T1000 (cell line): ENCODE measurements around the gene ADO.
A peak's percentile ranks its signal among the peaks of the same experiment; 100 is the strongest.

Source experiments
- DNase-seq: peaks from one replicate; lab custom pipeline; 2025; ENCODE audit warnings: mixed read lengths; lab: John Stamatoyannopoulos, UW

ADO gene

DNA sequence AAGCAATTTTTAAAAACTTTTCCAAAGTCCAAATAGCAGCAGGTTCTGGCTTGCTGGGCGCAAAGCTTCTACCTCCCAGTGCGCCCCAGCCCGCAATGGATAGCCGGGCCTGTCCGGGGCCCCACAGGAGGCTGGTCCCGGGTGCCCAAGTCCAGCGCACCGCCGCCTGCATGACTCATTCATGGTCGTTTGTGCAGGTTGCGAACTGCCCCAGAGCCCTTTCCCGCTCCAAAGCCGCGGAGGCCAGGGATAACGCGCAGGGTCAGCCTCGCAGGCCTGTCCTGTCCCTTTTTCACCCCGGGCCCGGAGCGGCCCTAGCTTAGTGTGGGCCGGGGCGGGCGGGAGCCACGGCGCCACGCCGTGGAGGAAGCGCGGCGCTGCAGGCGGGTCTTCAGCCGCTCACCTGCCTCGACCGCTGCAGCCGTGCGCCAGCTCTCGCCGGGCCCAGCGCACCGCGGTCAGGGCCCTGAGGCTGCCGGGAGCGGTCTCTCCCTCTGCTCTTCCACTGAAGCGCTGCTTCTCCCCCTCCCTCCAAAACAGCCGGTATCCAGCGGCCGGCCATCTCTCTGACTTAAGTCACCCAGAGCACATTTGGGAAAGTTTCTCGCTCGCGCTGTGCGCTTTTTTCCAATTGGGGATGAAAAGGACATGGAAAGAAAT, 13.4 kb downstream of the ADO start:
- peak; percentile 59 for DNase-seq

DNA sequence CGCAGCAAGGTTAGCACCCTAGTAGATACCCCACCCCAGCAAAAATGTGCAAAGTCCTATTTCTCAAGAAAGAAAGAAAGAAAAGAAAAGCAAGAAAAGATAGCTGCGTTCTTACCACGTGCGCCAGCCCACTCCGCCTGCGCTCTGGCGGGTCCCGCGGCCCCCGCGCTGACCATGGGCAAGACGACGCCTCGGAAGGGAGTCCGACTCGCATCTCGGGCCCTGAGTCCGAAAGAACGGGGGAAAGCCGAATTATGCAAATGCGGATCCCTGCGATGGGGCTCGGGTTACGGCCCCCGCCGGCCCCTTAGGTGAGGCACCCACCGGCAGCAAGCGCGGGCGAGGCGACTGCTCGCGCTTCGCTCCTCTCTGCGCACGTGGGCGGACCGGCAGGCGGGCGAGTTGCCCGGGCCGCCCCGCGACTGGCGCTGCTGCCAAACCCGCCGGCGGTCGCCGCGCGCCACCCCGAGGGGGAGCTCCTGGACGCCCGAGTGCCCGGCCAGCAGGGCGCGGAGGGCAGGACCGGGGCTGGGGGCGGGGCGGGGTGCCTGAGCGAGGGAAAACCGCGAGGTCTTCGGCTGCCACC, 14.0 kb downstream of the ADO start:
- no peak for DNase-seq

- no peak for DNase-seq
These were observed 14.8 kb downstream of the ADO start for GRCh38 chr10:62819141-62819920.

DNA sequence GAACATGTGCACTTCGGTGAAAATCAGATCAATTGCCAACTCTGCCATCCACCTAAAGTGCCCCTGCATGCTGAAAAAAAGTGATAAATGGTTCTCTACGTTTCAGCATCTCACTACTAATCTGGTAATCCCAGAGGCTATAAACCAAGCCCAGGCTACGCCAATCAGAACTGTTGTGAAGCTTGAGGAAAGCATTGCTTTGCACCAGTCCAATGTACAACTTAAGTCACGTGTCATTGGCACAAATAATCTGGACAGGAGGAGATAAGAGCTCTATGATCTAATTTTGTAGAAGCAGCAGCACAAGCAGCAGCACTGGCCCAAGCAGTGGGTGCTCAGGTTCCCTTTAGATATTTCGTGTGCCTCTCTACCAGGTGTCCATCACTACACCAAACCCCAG, 16.1 kb downstream of the ADO start:
- no peak for DNase-seq

DNA sequence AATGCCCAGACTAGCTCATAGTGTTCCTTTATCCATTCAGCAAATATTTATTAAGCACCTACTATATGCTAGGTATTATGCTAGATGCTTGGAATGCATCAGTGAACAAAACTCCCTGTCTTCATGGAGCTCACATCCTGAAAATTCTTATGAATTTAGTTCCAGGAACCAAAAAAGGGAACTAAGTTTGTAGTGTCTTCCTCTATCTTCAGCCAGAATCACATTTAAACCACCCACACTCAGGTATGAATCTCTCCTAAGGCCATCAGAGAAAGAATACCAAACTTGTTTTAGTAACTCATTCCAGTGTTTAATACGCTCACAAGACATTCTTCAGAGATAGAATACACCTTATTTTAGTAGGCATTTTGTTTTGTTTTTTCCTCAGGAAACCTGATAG, 21.8 kb downstream of the ADO start:
- DNase-seq = no peak

GRCh38 chr10:62829622-62830021, 25.1 kb downstream of the ADO start:
- DNase-seq = no peak

GRCh38 chr10:62830679-62831078, 26.2 kb downstream of the ADO start:
- DNase-seq = no peak

GRCh38 chr10:62831346-62831745, 26.8 kb downstream of the ADO start:
- DNase-seq = no peak

GRCh38 chr10:62839590-62839989, 35.1 kb downstream of the ADO start:
- no peak for DNase-seq

- no peak for DNase-seq
These were observed 38.5 kb downstream of the ADO start for GRCh38 chr10:62842983-62843382.

- no peak for DNase-seq
These were observed 39.1 kb downstream of the ADO start for GRCh38 chr10:62843600-62843999.

GRCh38 chr10:62844280-62845011, 39.9 kb downstream of the ADO start:
- DNase-seq = no peak

DNA sequence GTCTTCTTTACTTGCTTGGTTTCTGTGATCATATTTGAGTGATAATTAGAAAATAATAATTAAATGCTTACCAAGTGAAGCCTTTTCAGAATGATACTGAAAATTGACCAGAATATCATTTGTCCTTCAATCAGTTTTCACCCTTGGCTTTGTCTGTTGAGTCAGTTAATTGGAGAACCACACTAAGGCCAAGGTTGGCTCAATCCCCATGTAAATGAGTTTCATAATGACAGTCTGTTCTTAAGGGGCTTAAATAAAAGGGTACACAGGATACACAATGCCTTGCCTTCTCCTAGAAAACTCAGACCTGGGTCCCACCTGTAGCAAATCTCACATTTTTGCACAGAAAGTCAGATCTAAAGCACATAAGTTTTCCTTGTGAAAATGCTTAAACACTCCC, 42.9 kb downstream of the ADO start:
- DNase-seq = no peak

GRCh38 chr10:62850646-62851045, 46.1 kb downstream of the ADO start:
- DNase-seq = no peak

GRCh38 chr10:62851442-62851841, 46.9 kb downstream of the ADO start:
- no peak for DNase-seq

DNA sequence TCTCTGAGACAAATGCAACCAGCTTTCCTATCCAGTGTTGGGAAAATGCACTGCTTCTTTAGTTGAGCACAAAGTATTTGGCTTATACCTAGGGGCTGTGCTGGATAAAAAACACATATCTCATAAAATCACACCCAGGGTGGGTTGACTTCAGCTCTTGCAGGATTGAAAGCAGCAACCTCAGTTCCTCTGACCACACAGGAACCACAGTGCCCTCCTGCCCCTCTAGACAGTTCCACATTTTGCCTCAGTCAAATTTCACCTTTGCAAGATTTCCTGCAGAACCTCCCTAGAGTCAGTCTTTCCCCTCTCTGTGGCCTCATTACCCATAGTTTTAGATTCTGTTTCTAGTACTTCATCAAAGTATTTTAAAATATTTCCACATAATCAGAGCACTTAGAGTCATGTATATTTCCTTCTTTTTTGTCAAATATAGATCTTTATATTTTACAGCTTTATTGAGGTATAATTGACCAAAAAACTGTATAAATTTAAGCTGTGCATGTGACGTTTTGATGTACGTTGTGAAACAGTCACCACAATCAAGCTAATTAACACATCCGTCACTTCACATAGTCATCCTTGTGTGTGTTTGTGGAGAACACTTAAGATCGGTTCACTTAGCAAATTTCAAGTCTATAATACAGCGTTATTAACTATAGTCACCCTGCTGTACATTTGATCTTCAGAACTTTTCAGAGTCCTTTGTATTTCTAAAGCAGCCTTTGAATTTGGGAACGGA, 48.6 kb downstream of the ADO start:
- DNase-seq = no peak

DNA sequence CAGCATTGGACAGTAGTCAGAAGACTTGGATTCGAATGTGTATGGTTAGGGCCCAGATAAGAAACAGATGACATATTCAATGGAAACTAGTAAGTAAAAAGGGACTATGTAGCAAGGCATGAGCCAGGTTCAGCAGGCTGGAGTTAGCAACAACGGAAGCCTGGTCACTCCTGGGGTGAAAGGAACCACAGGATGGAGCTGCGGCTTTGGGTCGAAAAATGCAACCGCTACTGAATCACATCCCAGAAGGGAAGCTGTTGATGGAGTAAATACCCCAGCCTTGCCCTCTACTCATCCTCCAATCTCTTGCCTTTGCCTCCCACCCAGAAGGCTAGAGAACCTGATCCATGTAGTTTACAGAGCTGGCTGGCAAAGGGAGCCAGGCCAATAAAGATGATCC, 49.2 kb downstream of the ADO start:
- DNase-seq = no peak

DNA sequence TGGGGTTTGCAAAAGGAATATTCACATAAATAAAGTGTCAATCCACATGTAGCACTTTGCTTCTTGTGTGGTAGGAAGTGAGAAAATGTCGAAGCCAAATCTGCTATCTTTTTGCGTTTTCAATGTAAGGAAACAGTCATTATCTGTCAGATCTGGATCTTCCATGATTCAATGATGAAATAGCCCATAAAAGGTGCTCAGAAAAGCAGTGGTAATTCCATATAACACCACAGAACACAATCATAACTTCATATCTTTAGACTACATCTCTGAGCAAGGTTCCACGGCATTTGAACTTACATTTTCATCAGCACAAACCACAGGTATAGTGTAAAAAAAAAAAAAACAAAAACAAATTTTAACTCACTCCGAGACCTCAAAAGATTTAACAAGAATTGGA, 51.5 kb downstream of the ADO start:
- no peak for DNase-seq
